IPS-15b (cell line): Measurements from ENCODE around the gene ADAM11.

ENCODE experiments used
- H3K27me3 ChIP-seq: one replicate; pipeline ENCODE4 v1.6.1; 2013; ENCODE audit warnings: low read length; ENCODE audit not compliant: control insufficient read depth, insufficient read depth
- H3K36me3 ChIP-seq: one replicate; pipeline ENCODE4 v1.6.1; 2013; ENCODE audit warnings: low read length; ENCODE audit not compliant: control insufficient read depth, insufficient read depth
- H3K4me1 ChIP-seq: one replicate; pipeline ENCODE4 v1.6.1; 2013; ENCODE audit warnings: mild to moderate bottlenecking, low read length; ENCODE audit not compliant: control insufficient read depth, insufficient read depth
- H3K4me3 ChIP-seq: one replicate; pipeline ENCODE4 v1.5.1; 2013; ENCODE audit warnings: low read depth, low read length
- H3K9ac ChIP-seq: one replicate; pipeline ENCODE4 v1.6.1; 2013; ENCODE audit warnings: low read depth, mild to moderate bottlenecking, low read length
- H3K9me3 ChIP-seq: one replicate; pipeline ENCODE4 v1.6.1; 2013; ENCODE audit warnings: mild to moderate bottlenecking, low read length; ENCODE audit not compliant: control insufficient read depth, insufficient read depth

The ADAM11 gene

GRCh38 chr17:44793885-44794842 is 35.4 kb downstream of the ADAM11 start:
- H3K27me3 ChIP-seq: no peaks in the 10 kb centered on the region
- H3K4me1 ChIP-seq: no peaks in the 10 kb centered on the region
- H3K4me3 ChIP-seq: no peak overlapping the region
- no peaks in the 10 kb centered on the region for H3K36me3 ChIP-seq
- H3K9me3 ChIP-seq: no peaks in the 10 kb centered on the region
- no peak overlapping the region for H3K9ac ChIP-seq

GRCh38 chr17:44794851-44795413 is 36.1 kb downstream of the ADAM11 start:
- no peak overlapping the region for H3K4me3 ChIP-seq
- no peaks in the 10 kb centered on the region for H3K27me3 ChIP-seq

GRCh38 chr17:44795421-44795820 is 36.6 kb downstream of the ADAM11 start:
- Histone ChIP-seq H3K4me3 (no peak overlapping the region), H3K4me1 (no peaks in the 10 kb centered on the region), H3K27me3 (no peaks in the 10 kb centered on the region), H3K9me3 (no peaks in the 10 kb centered on the region), H3K9ac (no peak overlapping the region), H3K36me3 (no peaks in the 10 kb centered on the region)

More at GRCh38 chr17:44794851-44795413, 36.1 kb downstream of the ADAM11 start:
- Histone ChIP-seq H3K9ac (no peak overlapping the region), H3K4me1 (no peaks in the 10 kb centered on the region), H3K9me3 (no peaks in the 10 kb centered on the region), H3K36me3 (no peaks in the 10 kb centered on the region)

DNA sequence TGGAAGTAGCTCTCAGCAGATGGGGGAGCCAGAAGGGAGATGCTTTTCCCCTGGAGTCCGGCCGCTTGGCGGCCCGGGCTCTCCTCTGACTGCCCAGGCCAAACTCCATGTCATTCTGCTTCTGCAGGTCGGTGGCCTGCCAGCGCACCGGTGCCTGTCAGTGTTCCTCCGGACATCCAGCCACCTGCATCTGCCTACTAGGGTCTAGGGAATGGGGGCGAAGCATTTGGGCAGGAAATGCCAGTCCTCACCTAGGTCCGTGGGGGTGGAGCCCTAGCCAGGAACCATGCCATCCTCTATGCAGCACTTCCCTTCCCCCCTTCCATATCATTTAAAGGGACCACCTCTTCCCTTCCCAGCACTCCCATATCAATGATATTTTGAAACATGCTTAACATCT is 37.1 kb downstream of the ADAM11 start:
- no peak overlapping the region for H3K9ac ChIP-seq
- no peaks in the 10 kb centered on the region for H3K27me3 ChIP-seq
- no peaks in the 10 kb centered on the region for H3K9me3 ChIP-seq
- no peaks in the 10 kb centered on the region for H3K36me3 ChIP-seq
- no peak overlapping the region for H3K4me3 ChIP-seq
- no peaks in the 10 kb centered on the region for H3K4me1 ChIP-seq

- peaks cover 4% of the 10 kb centered on the region for H3K36me3 ChIP-seq
- H3K9me3 ChIP-seq: no peaks in the 10 kb centered on the region
- H3K4me3 ChIP-seq: no peak overlapping the region
- no peaks in the 10 kb centered on the region for H3K27me3 ChIP-seq
- no peak overlapping the region for H3K9ac ChIP-seq
- H3K4me1 ChIP-seq: no peaks in the 10 kb centered on the region
Measured at GRCh38 chr17:44796731-44797130, 37.9 kb downstream of the ADAM11 start.

DNA sequence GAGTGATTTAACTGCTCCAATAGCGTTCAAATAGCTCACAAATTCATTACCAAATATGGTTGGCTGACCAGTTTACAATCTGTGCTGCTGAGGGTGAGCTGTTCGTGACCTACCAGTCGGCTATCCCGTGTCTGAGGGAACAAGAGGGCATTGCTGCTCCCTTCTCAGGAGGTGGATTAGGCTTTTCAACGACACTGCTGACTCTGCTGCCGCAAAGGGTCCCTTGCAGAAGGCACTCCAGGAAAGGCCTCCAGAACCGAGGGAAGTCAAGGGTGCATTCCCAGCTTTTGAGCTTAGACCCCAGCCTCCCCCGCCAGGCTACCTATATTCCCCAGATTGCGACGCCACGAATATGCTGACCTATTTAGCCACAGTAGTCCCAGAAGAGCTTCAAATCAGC is 39.0 kb downstream of the ADAM11 start:
- Histone ChIP-seq H3K4me1 (no peaks in the 10 kb centered on the region), H3K36me3 (peaks cover 4% of the 10 kb centered on the region), H3K9ac (no peak overlapping the region), H3K27me3 (no peaks in the 10 kb centered on the region), H3K9me3 (no peaks in the 10 kb centered on the region), H3K4me3 (no peak overlapping the region)

GRCh38 chr17:44798356-44798755 is 39.6 kb downstream of the ADAM11 start:
- no peak overlapping the region for H3K9ac ChIP-seq
- H3K9me3 ChIP-seq: no peaks in the 10 kb centered on the region
- H3K27me3 ChIP-seq: no peaks in the 10 kb centered on the region
- peaks cover 4% of the 10 kb centered on the region for H3K36me3 ChIP-seq
- no peak overlapping the region for H3K4me3 ChIP-seq
- H3K4me1 ChIP-seq: no peaks in the 10 kb centered on the region

GRCh38 chr17:44801880-44802279 is 43.1 kb downstream of the ADAM11 start:
- H3K9ac ChIP-seq: no peak overlapping the region
- H3K4me3 ChIP-seq: no peak overlapping the region
- no peaks in the 10 kb centered on the region for H3K9me3 ChIP-seq
- H3K36me3 ChIP-seq: peaks cover 18% of the 10 kb centered on the region
- no peaks in the 10 kb centered on the region for H3K27me3 ChIP-seq
- no peaks in the 10 kb centered on the region for H3K4me1 ChIP-seq

- Histone ChIP-seq H3K9ac (no peak overlapping the region), H3K4me3 (no peak overlapping the region), H3K9me3 (no peaks in the 10 kb centered on the region), H3K4me1 (no peaks in the 10 kb centered on the region), H3K36me3 (peaks cover 22% of the 10 kb centered on the region), H3K27me3 (no peaks in the 10 kb centered on the region)
Measured at GRCh38 chr17:44804302-44805089, 45.7 kb downstream of the ADAM11 start.

DNA sequence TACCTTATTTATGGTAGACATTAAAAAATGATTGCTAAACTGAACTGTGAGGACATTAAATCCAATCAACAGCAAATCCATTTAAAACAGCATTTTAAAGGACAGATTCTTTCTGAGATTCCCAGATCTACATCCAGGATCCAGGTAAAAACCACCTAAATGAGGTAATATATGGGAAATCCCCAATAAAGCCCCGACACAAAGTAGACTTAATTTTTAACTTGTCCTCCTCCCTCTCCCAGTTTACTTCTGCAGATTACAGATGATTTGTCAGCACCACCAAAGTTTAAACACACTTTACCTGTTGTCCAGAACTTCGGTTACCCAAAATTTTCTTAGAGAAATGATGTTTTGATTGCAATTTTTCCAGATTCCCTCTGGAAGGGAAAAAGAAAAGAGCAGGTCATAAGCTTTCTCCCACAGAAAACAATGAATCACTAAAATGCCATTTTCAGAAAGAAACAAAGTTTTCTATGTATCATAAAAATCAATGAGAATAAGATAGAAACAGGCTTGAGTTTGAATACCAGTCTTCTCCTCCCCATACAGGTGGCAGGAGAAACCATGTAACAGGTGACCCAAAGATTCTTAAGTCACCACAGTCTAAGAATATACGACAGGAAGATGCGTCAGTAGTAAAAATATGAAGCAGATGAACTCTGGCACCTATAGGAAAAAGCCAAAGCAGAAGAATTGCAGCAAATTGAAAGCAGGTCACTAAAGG is 48.5 kb downstream of the ADAM11 start:
- peaks cover 18% of the 10 kb centered on the region for H3K36me3 ChIP-seq
- no peaks in the 10 kb centered on the region for H3K4me1 ChIP-seq
- H3K9me3 ChIP-seq: no peaks in the 10 kb centered on the region
- no peak overlapping the region for H3K4me3 ChIP-seq
- no peak overlapping the region for H3K9ac ChIP-seq
- H3K27me3 ChIP-seq: no peaks in the 10 kb centered on the region

GRCh38 chr17:44807817-44808155 is 49.0 kb downstream of the ADAM11 start:
- no peak overlapping the region for H3K9ac ChIP-seq
- no peaks in the 10 kb centered on the region for H3K4me1 ChIP-seq
- H3K9me3 ChIP-seq: no peaks in the 10 kb centered on the region
- peaks cover 18% of the 10 kb centered on the region for H3K36me3 ChIP-seq
- H3K4me3 ChIP-seq: no peak overlapping the region
- no peaks in the 10 kb centered on the region for H3K27me3 ChIP-seq
